Skin epidermis (tissue), 12 donors: Measurements from ENCODE around the gene ZNF736.
"Not testable (repeated sequence)": the region's sequence is repeated elsewhere in the genome, so short reads cannot be mapped to it uniquely, and the experiment has no call there.

Experiments used
- H3K27ac ChIP-seq, 21 experiments: fragments of 200-600 bp; sonication (generic) in 11 of 21; one replicate each; pipeline ENCODE4 v1.5.0; 2020; ENCODE audit warnings: mild to moderate bottlenecking in 3 of 21, inconsistent platforms in 2 of 21, moderate library complexity in 2 of 21
- H3K4me3 ChIP-seq, 7 experiments: fragments of 200-600 bp; sonication (generic) in 2 of 7; one replicate each; pipeline ENCODE4 v1.5.0; 2020; ENCODE audit warnings: inconsistent platforms in 2 of 7, mild to moderate bottlenecking in 2 of 7, moderate library complexity in 1 of 7

The ZNF736 gene

GRCh38 chr7:64313740-64314491 is at the start of gene ZNF736:
ZNF736 (plus strand) TSS chr7:64313961; CDS start chr7:64314151, 190 bp downstream.
- peak within 1 kb of the TSS; percentile 52 to 90 (median 83) for H3K27ac ChIP-seq
- peak within 1 kb of the TSS; percentile 52 to 80 (median 66) for H3K4me3 ChIP-seq

GRCh38 chr7:64266341-64266919 is 47.3 kb upstream of the ZNF736 start:
- Histone ChIP-seq H3K27ac (no peak overlapping the region), H3K4me3 (no peak overlapping the region)

- H3K4me3 ChIP-seq, result no peak overlapping the region
- H3K27ac ChIP-seq, result no peak overlapping the region
Observed at GRCh38 chr7:64277630-64278029, 36.1 kb upstream of the ZNF736 start.

GRCh38 chr7:64294701-64295420 is 18.9 kb upstream of the ZNF736 start:
- Histone ChIP-seq H3K27ac (no peak overlapping the region), H3K4me3 (no peak overlapping the region)

GRCh38 chr7:64297418-64297817 is 16.3 kb upstream of the ZNF736 start:
- H3K27ac ChIP-seq, result not testable (repeated sequence)

GRCh38 chr7:64300641-64301405 is 12.9 kb upstream of the ZNF736 start:
- Histone ChIP-seq H3K27ac (no peak overlapping the region), H3K4me3 (no peak overlapping the region)

More at GRCh38 chr7:64297418-64297817, 16.3 kb upstream of the ZNF736 start:
- H3K4me3 ChIP-seq, result not testable (repeated sequence)

- peak overlapping the region in 20 of 21 experiments; percentile 50 to 91 (median 80) for H3K27ac ChIP-seq
- H3K4me3 ChIP-seq, result peak overlapping the region; percentile 40 to 60 (median 52)
Observed at GRCh38 chr7:64307254-64308015, 6.3 kb upstream of the ZNF736 start.

- peak overlapping the region in 5 of 7 experiments; percentile 40 to 60 (median 52) for H3K4me3 ChIP-seq
Observed at GRCh38 chr7:64308016-64308270, 5.8 kb upstream of the ZNF736 start.

GRCh38 chr7:64310426-64310825 is 3.3 kb upstream of the ZNF736 start:
- Histone ChIP-seq H3K4me3 (no peak overlapping the region), H3K27ac (no peak overlapping the region)

More at GRCh38 chr7:64308016-64308270, 5.8 kb upstream of the ZNF736 start:
- peak overlapping the region in 18 of 21 experiments; percentile 59 to 91 (median 82) for H3K27ac ChIP-seq

- peak overlapping the region in 8 of 21 experiments; percentile 29 to 85 (median 51) for H3K27ac ChIP-seq
- no peak overlapping the region for H3K4me3 ChIP-seq
Observed at GRCh38 chr7:64312826-64313225, 935 bp upstream of the ZNF736 start.

- Histone ChIP-seq H3K4me3 (peak overlapping the region; percentile 52 to 80 (median 66)), H3K27ac (peak overlapping the region in 20 of 21 experiments; percentile 52 to 90 (median 84))
Observed at GRCh38 chr7:64314566-64314965, 805 bp downstream of the ZNF736 start.

- not testable (repeated sequence) for H3K4me3 ChIP-seq, H3K27ac ChIP-seq
Observed at GRCh38 chr7:64316031-64316742, 2.4 kb downstream of the ZNF736 start.

GRCh38 chr7:64320547-64321513 is 7.1 kb downstream of the ZNF736 start:
- H3K27ac ChIP-seq, result no peak overlapping the region
- H3K4me3 ChIP-seq, result no peak overlapping the region

- not testable (repeated sequence) for H3K27ac ChIP-seq, H3K4me3 ChIP-seq
Observed at GRCh38 chr7:64324166-64324565, 10.4 kb downstream of the ZNF736 start.

GRCh38 chr7:64348713-64349210 is 35.0 kb downstream of the ZNF736 start:
- H3K27ac ChIP-seq, H3K4me3 ChIP-seq: not testable (repeated sequence)

GRCh38 chr7:64359543-64359942 is 45.8 kb downstream of the ZNF736 start:
- no peak overlapping the region for H3K27ac ChIP-seq
- no peak overlapping the region for H3K4me3 ChIP-seq

GRCh38 chr7:64371116-64371515 is 57.4 kb downstream of the ZNF736 start:
- Histone ChIP-seq H3K27ac (no peak overlapping the region), H3K4me3 (no peak overlapping the region)
